HG03139 (cell line): ENCODE results near the gene EPHB6.
A peak's percentile ranks its signal among the peaks of the same experiment; 100 is the strongest.

Experiments used
- ATAC-seq: cut with Tn5 transposase; IDR thresholded peaks from one replicate; pipeline ENCODE4 v1.9.1; 2021; ENCODE audit not compliant: unreplicated experiment

The EPHB6 gene

DNA sequence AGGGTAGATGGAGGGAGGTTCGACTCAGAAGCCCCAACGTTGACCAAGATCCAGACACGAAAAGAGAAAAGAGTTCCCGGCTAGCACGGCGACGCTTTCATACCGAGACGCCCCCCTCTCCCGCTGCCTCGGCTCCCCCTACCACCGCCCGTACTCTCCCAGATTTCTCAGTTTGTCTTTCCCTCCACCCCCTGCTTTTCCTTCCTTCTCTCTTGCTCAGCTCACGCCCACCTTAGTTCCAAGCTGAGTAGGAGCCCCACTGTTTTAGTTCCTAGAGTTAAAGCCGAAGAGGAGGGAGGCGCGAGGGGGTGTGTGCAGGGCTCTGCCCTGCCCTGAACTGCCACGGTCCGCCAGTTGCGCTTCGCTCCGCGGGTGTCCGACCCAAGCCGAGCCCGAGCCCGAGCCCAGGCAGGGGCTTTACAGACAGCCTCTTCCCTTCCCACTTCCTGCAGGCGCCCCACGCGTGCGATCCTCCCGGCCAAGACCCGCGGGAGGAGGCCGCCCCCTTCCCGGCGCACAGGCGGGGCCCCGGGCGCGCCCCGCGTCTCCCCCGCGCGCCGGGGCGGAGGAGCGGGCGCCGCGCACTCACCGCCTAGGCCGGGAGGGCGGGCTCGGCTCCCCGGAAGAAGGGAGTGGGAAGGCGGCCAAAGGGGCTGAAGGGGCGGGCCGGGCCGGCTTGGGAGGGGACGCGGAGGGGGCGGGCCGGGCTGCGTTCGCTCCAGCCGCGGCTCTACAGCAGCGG, at the start of gene EPHB6:
Gene EPHB6, plus strand, starts transcription at position 705 of the 742 bp plus-strand sequence. CDS start 8,152 bp downstream, outside the sequence.
- peak; percentile 52 for ATAC-seq

- ATAC-seq, result no peak
These were observed 49.4 kb upstream of the EPHB6 start for GRCh38 chr7:142805350-142806021.

DNA sequence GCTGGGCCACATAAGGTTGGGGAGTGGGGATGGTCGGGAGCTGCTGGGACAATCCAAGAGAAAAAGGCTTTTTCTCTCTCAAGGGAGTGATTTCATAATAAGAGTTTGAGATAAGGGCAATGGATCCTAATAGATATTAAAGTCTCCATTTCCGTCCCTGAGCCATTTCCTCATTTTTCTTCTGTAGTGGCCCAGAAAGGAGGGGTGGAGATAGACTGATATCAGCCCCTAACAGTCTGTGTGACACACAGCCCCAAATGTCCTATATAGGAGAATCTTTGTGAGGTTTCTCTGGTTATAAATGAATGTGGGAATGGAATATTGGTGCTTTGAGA, 48.9 kb upstream of the EPHB6 start:
- no peak for ATAC-seq

- ATAC-seq, result no peak
These were observed 47.9 kb upstream of the EPHB6 start for GRCh38 chr7:142806957-142807356.

GRCh38 chr7:142807855-142808460, 46.9 kb upstream of the EPHB6 start:
- ATAC-seq, result no peak

DNA sequence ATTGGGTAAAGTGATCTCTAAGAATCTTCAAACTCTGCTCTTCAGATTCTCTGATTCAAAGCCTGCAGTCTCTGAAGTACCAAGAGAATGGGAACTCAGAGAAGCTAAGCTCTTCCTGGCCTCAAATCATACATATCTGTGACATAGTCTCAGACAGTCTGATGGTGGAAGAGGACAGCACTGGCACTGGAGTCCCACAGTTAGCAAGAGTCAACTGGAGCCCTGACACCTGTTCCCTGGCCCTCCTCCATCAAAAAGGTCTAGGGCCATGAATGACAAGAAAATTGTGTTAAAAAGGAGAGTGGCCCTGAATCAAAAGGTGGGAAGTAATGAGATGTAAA, 46.4 kb upstream of the EPHB6 start:
- ATAC-seq, result peak; percentile 25

GRCh38 chr7:142808802-142809583, 45.9 kb upstream of the EPHB6 start:
- peak; percentile 86 for ATAC-seq

DNA sequence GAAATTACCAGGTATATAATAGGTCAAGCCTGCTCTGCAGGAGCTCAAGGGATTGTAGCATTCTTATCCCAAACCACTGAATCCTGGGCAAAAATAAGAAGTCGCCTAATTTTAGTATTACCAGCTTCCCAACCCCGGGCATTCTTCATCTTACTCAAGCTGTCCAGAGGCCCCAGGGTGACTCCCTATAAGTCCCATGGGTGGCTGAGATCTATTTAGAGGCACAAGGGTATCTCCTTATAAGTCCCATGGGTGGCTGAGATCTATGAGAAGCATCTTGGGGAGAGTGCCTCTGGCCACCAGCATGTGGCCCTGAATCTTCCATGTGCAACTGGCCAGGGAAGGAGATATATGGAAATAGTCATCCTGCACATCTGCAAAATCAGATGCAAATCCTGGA, 45.2 kb upstream of the EPHB6 start:
- ATAC-seq, result no peak

DNA sequence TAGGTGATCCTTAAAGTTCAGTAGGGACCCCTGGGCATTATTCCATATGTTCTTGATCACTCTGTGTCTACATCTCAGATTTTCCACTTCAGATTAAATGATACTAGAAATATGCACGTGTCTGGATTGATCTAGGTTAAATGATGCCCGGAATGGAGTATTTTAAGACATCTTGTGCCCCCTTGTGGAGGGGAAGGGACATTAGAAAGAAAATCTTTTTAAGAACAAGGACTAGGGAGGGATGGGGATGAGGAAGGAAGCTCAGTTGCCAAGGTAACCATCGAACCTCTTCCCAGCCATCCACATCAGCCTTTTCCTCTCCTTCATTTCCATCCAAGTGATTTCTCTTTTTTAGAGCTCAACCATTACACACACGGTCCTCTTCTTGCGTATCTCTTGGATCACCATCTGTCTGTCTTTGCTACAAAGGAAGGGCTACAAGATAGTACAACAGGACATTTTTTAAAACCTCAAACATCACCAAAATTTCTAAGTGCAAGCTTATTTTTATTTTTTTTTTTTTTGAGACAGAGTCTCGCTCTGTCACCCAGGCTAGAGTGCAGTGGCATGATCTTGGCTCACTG, 43.6 kb upstream of the EPHB6 start:
- ATAC-seq, result no peak

GRCh38 chr7:142812437-142813215, 42.2 kb upstream of the EPHB6 start:
- no peak for ATAC-seq

DNA sequence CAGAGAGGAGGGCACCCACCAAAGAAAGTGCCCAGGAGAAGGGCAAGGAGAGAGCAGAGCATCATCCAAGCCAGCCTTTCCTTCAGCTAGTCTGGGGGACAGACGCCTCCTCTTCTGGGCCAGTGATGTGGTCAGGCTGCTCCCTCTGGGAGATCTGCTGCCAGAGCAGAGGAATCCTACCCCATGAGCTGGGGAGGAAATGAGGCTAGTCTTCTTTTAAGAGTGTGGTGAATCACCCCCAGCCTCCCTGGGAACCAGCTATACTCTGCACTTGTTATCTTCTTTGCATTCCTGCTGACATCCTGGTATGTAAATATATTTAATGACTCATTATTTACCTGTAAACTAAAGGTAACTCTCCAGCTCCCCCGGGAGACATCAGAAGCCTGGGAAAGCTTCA, 41.6 kb upstream of the EPHB6 start:
- ATAC-seq, result no peak

GRCh38 chr7:142813699-142814098, 41.2 kb upstream of the EPHB6 start:
- no peak for ATAC-seq

DNA sequence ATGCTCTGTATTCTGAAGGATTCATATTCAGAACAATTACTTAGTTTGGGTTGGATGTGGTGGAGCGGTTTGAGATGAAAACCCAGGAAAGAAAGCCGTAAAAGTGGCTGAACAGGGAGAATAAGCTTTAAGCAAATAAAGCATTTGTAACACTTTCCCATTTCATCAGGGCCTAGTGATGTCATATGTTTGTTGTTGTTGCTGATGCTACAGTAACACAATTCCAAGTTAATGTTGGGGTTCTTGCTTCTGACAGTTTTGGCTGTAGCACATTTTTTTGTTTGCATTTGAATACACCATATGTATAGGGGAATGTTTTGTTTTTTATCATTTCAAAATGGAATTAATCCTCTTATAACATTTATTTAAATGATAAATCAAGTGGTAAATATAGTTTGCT, 40.4 kb upstream of the EPHB6 start:
- no peak for ATAC-seq

GRCh38 chr7:142815134-142815533, 39.7 kb upstream of the EPHB6 start:
- ATAC-seq, result no peak

GRCh38 chr7:142817506-142817905, 37.4 kb upstream of the EPHB6 start:
- ATAC-seq, result no peak

DNA sequence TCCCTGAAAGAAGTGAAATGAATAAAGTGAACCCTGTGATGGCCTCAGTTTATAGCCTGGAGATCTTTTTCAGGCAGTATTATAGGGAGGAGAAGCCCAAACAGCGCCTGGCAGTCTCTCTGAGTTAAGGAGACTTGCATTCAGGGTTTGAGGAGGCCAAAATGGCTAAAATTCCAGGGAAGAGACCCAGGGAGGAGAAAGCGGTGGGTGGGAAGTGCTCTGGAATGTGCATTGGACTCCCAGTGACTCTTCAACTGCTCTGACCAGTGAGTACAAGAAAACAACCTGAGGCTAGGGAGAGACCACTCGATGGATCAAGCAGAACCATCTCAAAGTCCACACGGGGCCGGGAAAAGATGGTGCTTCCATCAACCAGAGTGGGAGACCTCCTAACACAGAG, 35.3 kb upstream of the EPHB6 start:
- ATAC-seq, result no peak

DNA sequence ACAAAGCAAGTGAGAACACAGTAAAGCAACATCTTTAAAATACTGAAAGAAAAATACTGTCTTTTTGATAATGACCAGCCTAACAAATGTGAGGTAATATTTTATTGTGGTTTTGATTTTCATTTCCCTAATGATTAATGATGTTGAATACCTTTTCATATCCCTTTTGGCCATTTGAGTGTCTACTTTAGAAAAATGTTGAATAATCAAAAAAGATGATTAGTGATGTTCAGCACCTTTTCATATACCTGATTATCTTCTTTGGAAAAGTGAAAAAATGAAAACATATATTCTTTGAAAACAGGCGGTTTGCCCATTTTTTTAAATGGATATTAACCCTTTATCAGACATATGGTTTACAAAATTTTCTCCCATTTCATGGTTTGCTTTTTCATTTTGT, 32.2 kb upstream of the EPHB6 start:
- no peak for ATAC-seq

- no peak for ATAC-seq
These were observed 26.9 kb upstream of the EPHB6 start for GRCh38 chr7:142827951-142828500.

DNA sequence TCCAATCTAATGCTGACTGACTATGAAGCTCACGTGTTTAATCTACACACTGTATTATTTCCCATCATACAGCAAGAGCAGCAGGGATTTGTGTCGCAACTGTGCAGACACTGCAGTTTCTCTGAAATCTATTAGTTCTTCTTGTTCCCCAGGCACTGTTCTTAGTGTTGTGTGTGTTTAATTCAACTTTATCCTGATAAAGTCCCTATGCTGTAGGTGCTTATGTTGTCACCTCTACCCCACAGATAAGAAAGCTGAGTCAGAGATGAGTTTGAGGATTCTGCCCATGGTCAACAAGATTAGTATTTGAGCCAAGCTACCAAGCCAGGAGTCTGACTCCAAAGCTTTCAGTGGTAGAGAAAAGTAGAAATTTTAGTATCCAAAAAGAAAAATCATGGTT, 22.5 kb upstream of the EPHB6 start:
- ATAC-seq, result no peak
